ENCODE measurements around the gene TTLL8.

- TF ChIP-seq POLR2A (IDR thresholded peaks at IDR 0.05), result no peak
- no peak for TF ChIP-seq CTCF (IDR thresholded peaks at IDR 0.05)
- no peak for TF ChIP-seq POLR2AphosphoS5 (IDR thresholded peaks at IDR 0.05)
Measured at GRCh38 chr22:49991167-49991566, 66.9 kb downstream of the TTLL8 start.
